HepG2 (cell line): Measurements from ENCODE around the gene TAF1B. TPM values are rescaled to one million over a fixed set of nuclear protein-coding genes. Genes with fewer than 3 reads are reported as not detected.

Source experiments
- DPF2 ChIP-seq: sonication (generic); formaldehyde crosslinking; IDR thresholded peaks from 2 replicates; pipeline ENCODE4 v1.4.0; 2020; ENCODE audit warnings: mild to moderate bottlenecking, low read depth, missing genetic modification reagents, borderline replicate concordance
- GATA4 ChIP-seq: sonication (generic); IDR thresholded peaks from 2 replicates; pipeline ENCODE4 v1.6.1; 2016; ENCODE audit warnings: antibody characterized with exemption, low read depth, borderline replicate concordance
- GTF2F1 ChIP-seq: fragments of 150-350 bp; IDR thresholded peaks from 2 replicates; pipeline ENCODE4 v1.6.1; 2014; ENCODE audit warnings: low read length
- HNF4A ChIP-seq: sonication (generic); formaldehyde crosslinking; IDR thresholded peaks from 2 replicates; pipeline ENCODE4 v1.4.0; 2020; ENCODE audit warnings: missing genetic modification reagents
- HOXD1 ChIP-seq: sonication (generic); formaldehyde crosslinking; IDR thresholded peaks from 2 replicates; pipeline ENCODE4 v1.5.0; 2020; ENCODE audit warnings: missing genetic modification reagents
- IKZF5 ChIP-seq: IDR thresholded peaks from 2 replicates; pipeline ENCODE4 v1.6.1; 2018; ENCODE audit warnings: missing genetic modification reagents, mild to moderate bottlenecking, missing compliant biosample characterization
- IRF2 ChIP-seq: IDR thresholded peaks from 2 replicates; pipeline ENCODE4 v1.6.1; 2018; ENCODE audit warnings: missing genetic modification reagents, missing compliant biosample characterization
- KAT7 ChIP-seq: IDR thresholded peaks from 2 replicates; pipeline ENCODE4 v1.6.1; 2018; ENCODE audit warnings: borderline replicate concordance, missing compliant biosample characterization
- NFATC3 ChIP-seq: sonication (generic); formaldehyde crosslinking; IDR thresholded peaks from 2 replicates; pipeline ENCODE4 v1.5.1; 2020; ENCODE audit warnings: mild to moderate bottlenecking, missing genetic modification reagents
- TFAP4 ChIP-seq: sonication (generic); IDR thresholded peaks from 2 replicates; pipeline ENCODE4 v1.6.1; 2016; ENCODE audit warnings: low read depth, borderline replicate concordance
- TFE3 ChIP-seq: IDR thresholded peaks from 2 replicates; pipeline ENCODE4 v1.6.1; 2016
- YY1 ChIP-seq: IDR thresholded peaks from 2 replicates; pipeline ENCODE4 v1.6.1; 2011; ENCODE audit warnings: low read length, low read depth, moderate library complexity, mild to moderate bottlenecking; ENCODE audit not compliant: insufficient read depth, insufficient replicate concordance
- ZBTB7B ChIP-seq: sonication (generic); formaldehyde crosslinking; IDR thresholded peaks from 2 replicates; pipeline ENCODE4 v1.4.0; 2020; ENCODE audit warnings: missing genetic modification reagents
- ZNF143 ChIP-seq: sonication (generic); formaldehyde crosslinking; IDR thresholded peaks from 2 replicates; pipeline ENCODE4 v1.4.0; 2020; ENCODE audit warnings: missing genetic modification reagents
- ZNF337 ChIP-seq: sonication (generic); formaldehyde crosslinking; IDR thresholded peaks from 2 replicates; pipeline ENCODE4 v1.5.1; 2020; ENCODE audit warnings: missing genetic modification reagents, low read depth, mild to moderate bottlenecking, borderline replicate concordance
- ZNF431 ChIP-seq: sonication (generic); formaldehyde crosslinking; IDR thresholded peaks from 2 replicates; pipeline ENCODE4 v1.9.0; 2022; ENCODE audit warnings: missing genetic modification reagents, low read depth, mild to moderate bottlenecking, borderline replicate concordance
- ZNF44 ChIP-seq: sonication (generic); formaldehyde crosslinking; IDR thresholded peaks from 2 replicates; pipeline ENCODE4 v1.5.1; 2020; ENCODE audit warnings: mild to moderate bottlenecking, missing genetic modification reagents
- ZNF451 ChIP-seq: sonication (generic); formaldehyde crosslinking; IDR thresholded peaks from 2 replicates; pipeline ENCODE4 v1.5.0; 2020; ENCODE audit warnings: mild to moderate bottlenecking, missing genetic modification reagents
- ZNF460 ChIP-seq: sonication (generic); formaldehyde crosslinking; IDR thresholded peaks from 2 replicates; pipeline ENCODE4 v1.5.1; 2020; ENCODE audit warnings: missing genetic modification reagents, mild to moderate bottlenecking, borderline replicate concordance
- ZNF550 ChIP-seq: sonication (generic); formaldehyde crosslinking; IDR thresholded peaks from 2 replicates; pipeline ENCODE4 v1.4.0; 2020; ENCODE audit warnings: mild to moderate bottlenecking, missing genetic modification reagents, borderline replicate concordance
- ZNF670 ChIP-seq: sonication (generic); formaldehyde crosslinking; IDR thresholded peaks from 2 replicates; pipeline ENCODE4 v1.8.0; 2022; ENCODE audit warnings: mild to moderate bottlenecking, missing genetic modification reagents, borderline replicate concordance
- ZNF788 ChIP-seq: sonication (generic); formaldehyde crosslinking; IDR thresholded peaks from 2 replicates; pipeline ENCODE4 v1.5.0; 2020; ENCODE audit warnings: mild to moderate bottlenecking, missing genetic modification reagents, borderline replicate concordance
- ZXDC ChIP-seq: sonication (generic); formaldehyde crosslinking; IDR thresholded peaks from 2 replicates; pipeline ENCODE4 v1.5.0; 2020; ENCODE audit warnings: mild to moderate bottlenecking, missing genetic modification reagents
- ZZZ3 ChIP-seq: sonication (generic); formaldehyde crosslinking; IDR thresholded peaks from 2 replicates; pipeline ENCODE4 v1.4.0; 2020; ENCODE audit warnings: missing genetic modification reagents, mild to moderate bottlenecking, borderline replicate concordance
- polyA plus RNA-seq, 8 experiments: library from polyadenylated mRNA; depleted of rRNA in 3 of 8; stranded (reverse) in 7 of 8; unstranded in 1 of 8; fragments of >200 nt; fragmentation: Illumina TruSeq in 4 of 8; extraction: Trizol in 4 of 8; gene quantifications; 2 replicates each; pipeline versions ENCODE4 v1.2.1 to v1.2.3, GENCODE V29; 2011 to 2016; ENCODE audit warnings: low read depth in 4 of 8, missing spikeins in 1 of 8, mixed read lengths in 1 of 8; ENCODE audit not compliant: insufficient read depth in 1 of 8
- total RNA-seq, 5 experiments: library from RNA; depleted of rRNA; stranded (reverse); fragments of >200 nt; fragmentation: Illumina TruSeq; extraction: Trizol; gene quantifications; 2 replicates each; pipeline ENCODE4 v1.2.3, GENCODE V29; 2016; ENCODE audit warnings: low read depth in 1 of 5

TAF1B gene
- total and polyA plus RNA-seq, 2 of the 13 experiments (the other 11 are each of a cell fraction or from before 2014, with no cell fraction given): 13.3 to 27.7 TPM

GRCh38 chr2:9799011-9799596 lies 44.2 kb upstream of the TAF1B start (continued):
- TF ChIP-seq IKZF5 (CRISPR knock-in tag) (0 out of 2 replicates have a peak, but pooled peaks have one; percentile 24), HNF4A (peak; percentile 28; the same call in 1 of the 2 replicates), DPF2 (CRISPR knock-in tag) (peak; percentile 57; the same call in 1 of the 2 replicates), ZNF788 (CRISPR knock-in tag) (0 out of 2 replicates have a peak, but pooled peaks have one; percentile 12), TFE3 (peak; percentile 58; the same call in 1 of the 2 replicates), NFATC3 (CRISPR knock-in tag) (no peak), YY1 (no peak), TFAP4 (peak; percentile 66; the same call in 1 of the 2 replicates), GATA4 (peak; percentile 14; the same call in 1 of the 2 replicates), ZNF550 (CRISPR knock-in tag) (no peak), IRF2 (0 out of 2 replicates have a peak, but pooled peaks have one; percentile 24), ZZZ3 (no peak), ZXDC (CRISPR knock-in tag) (0 out of 2 replicates have a peak, but pooled peaks have one; percentile 31), ZNF337 (peak; percentile 23; the same call in 1 of the 2 replicates), ZNF451 (CRISPR knock-in tag) (peak; percentile 5; the same call in 1 of the 2 replicates), ZNF670 (CRISPR knock-in tag) (no peak), ZNF460 (no peak), HOXD1 (CRISPR knock-in tag) (no peak), KAT7 (0 out of 2 replicates have a peak, but pooled peaks have one; percentile 63), ZNF431 (CRISPR knock-in tag) (0 out of 2 replicates have a peak, but pooled peaks have one; percentile 55), ZNF44 (CRISPR knock-in tag) (no peak), ZBTB7B (CRISPR knock-in tag) (peak; percentile 63; the same call in 1 of the 2 replicates), GTF2F1 (no peak), ZNF143 (CRISPR knock-in tag) (no peak)
